Spinal cord (tissue), 10 donors: ENCODE data around the gene CACNA1B. TPM values are rescaled to one million over a fixed set of nuclear protein-coding genes. Genes with fewer than 3 reads are reported as not detected.

ENCODE experiments used
- DNase-seq, 6 donors: peaks; one replicate each; pipeline versions ENCODE4 v3.0.0 to v3.0.0-alpha.2; 2013 to 2015; ENCODE audit warnings: low spot score in 6 of 6, low read depth in 4 of 6
- H3K27ac ChIP-seq: one replicate; pipeline ENCODE4 v1.5.1; 2013; ENCODE audit warnings: low read depth, low read length, control low read depth
- H3K27me3 ChIP-seq: one replicate; pipeline ENCODE4 v1.6.1; 2013; ENCODE audit warnings: low read length; ENCODE audit not compliant: control insufficient read depth, insufficient read depth
- H3K36me3 ChIP-seq: one replicate; pipeline ENCODE4 v1.6.1; 2013; ENCODE audit warnings: low read length; ENCODE audit not compliant: control insufficient read depth, insufficient read depth
- H3K4me1 ChIP-seq: one replicate; pipeline ENCODE4 v1.6.1; 2013; ENCODE audit warnings: low read length; ENCODE audit not compliant: control insufficient read depth, insufficient read depth
- H3K4me3 ChIP-seq: one replicate; pipeline ENCODE4 v1.5.1; 2013; ENCODE audit warnings: low read depth, low read length, control low read depth
- H3K9me3 ChIP-seq: one replicate; pipeline ENCODE4 v1.6.1; 2013; ENCODE audit warnings: low read length; ENCODE audit not compliant: control insufficient read depth, insufficient read depth
- WGBS: methylation state at CpG from one replicate; pipeline ENCODE4 v1.1.5; 2013; ENCODE audit warnings: missing lambda C conversion rate; ENCODE audit not compliant: insufficient coverage; 5-methylcytosine and 5-hydroxymethylcytosine counted together
- polyA plus RNA-seq, 2 donors: library from polyadenylated mRNA; unstranded; fragments of 120-200 nt; gene quantifications; one replicate each; pipeline ENCODE4 v1.2.1, GENCODE V29; 2013; ENCODE audit not compliant: insufficient read length in 2 of 2
- total RNA-seq, 2 donors: library from RNA; depleted of rRNA in 1 of 2; stranded (reverse); fragments of 120-200 nt in 1 of 2; fragments of >200 nt in 1 of 2; gene quantifications; one replicate each; pipeline versions ENCODE4 v1.2.3 to v1.2.4, GENCODE V29; 2013 to 2014
- donor health status: healthy.

The CACNA1B gene
- total and polyA plus RNA-seq, 4 donors: 6.2 to 24.6 (median 19.6) TPM

GRCh38 chr9:137866226-137867141 lies 11.1 kb upstream of the CACNA1B start:
- Histone ChIP-seq H3K4me3 (no peak overlapping the region), H3K36me3 (no peaks in the 10 kb centered on the region), H3K9me3 (no peaks in the 10 kb centered on the region), H3K4me1 (no peaks in the 10 kb centered on the region), H3K27me3 (no peaks in the 10 kb centered on the region), H3K27ac (no peak overlapping the region)
- no peak for DNase-seq
- 60% methylated on average over 20 of the region's 21 CpGs for WGBS

GRCh38 chr9:137870432-137870831 lies 7.2 kb upstream of the CACNA1B start:
- WGBS: 100% methylated on average over 1 of the region's 3 CpGs
- H3K27me3 ChIP-seq: peaks cover under 1% of the 10 kb centered on the region
- no peaks in the 10 kb centered on the region for H3K9me3 ChIP-seq
- no peaks in the 10 kb centered on the region for H3K4me1 ChIP-seq
- DNase-seq: no peak
- no peak overlapping the region for H3K27ac ChIP-seq
- no peaks in the 10 kb centered on the region for H3K36me3 ChIP-seq
- H3K4me3 ChIP-seq: no peak overlapping the region

GRCh38 chr9:137872296-137872695 lies 5.3 kb upstream of the CACNA1B start:
- Histone ChIP-seq H3K27me3 (peaks cover 11% of the 10 kb centered on the region), H3K9me3 (no peaks in the 10 kb centered on the region), H3K27ac (no peak overlapping the region), H3K4me3 (no peak overlapping the region), H3K4me1 (no peaks in the 10 kb centered on the region), H3K36me3 (no peaks in the 10 kb centered on the region)
- no peak for DNase-seq
- 85% methylated on average over 10 of the region's 10 CpGs for WGBS

GRCh38 chr9:137873408-137873807 lies 4.2 kb upstream of the CACNA1B start:
- 79% methylated on average over 4 of the region's 8 CpGs for WGBS
- Histone ChIP-seq H3K4me3 (no peak overlapping the region), H3K9me3 (no peaks in the 10 kb centered on the region), H3K4me1 (peaks cover 3% of the 10 kb centered on the region), H3K27ac (no peak overlapping the region), H3K27me3 (peaks cover 11% of the 10 kb centered on the region), H3K36me3 (no peaks in the 10 kb centered on the region)
- DNase-seq: no peak

- Histone ChIP-seq H3K9me3 (no peaks in the 10 kb centered on the region), H3K27me3 (peaks cover 11% of the 10 kb centered on the region), H3K36me3 (peaks cover under 1% of the 10 kb centered on the region), H3K27ac (no peak overlapping the region), H3K4me1 (peaks cover 5% of the 10 kb centered on the region), H3K4me3 (no peak overlapping the region)
- WGBS: 85% methylated on average over 8 of the region's 9 CpGs
- no peak for DNase-seq
These were observed 3.7 kb upstream of the CACNA1B start for GRCh38 chr9:137873858-137874362.

- Histone ChIP-seq H3K27ac (no peak overlapping the region), H3K4me3 (no peak overlapping the region), H3K9me3 (no peaks in the 10 kb centered on the region), H3K27me3 (peaks cover 11% of the 10 kb centered on the region), H3K36me3 (peaks cover 15% of the 10 kb centered on the region), H3K4me1 (peaks cover 16% of the 10 kb centered on the region)
- 64% methylated on average over 14 of the region's 14 CpGs for WGBS
- no peak for DNase-seq
These were observed 2.2 kb upstream of the CACNA1B start for GRCh38 chr9:137875354-137875753.

- peaks cover 20% of the 10 kb centered on the region for H3K36me3 ChIP-seq
- H3K9me3 ChIP-seq: no peaks in the 10 kb centered on the region
- no peak overlapping the region for H3K4me3 ChIP-seq
- no peak for DNase-seq
- WGBS: 85% methylated on average over 10 of the region's 10 CpGs
- H3K27me3 ChIP-seq: peaks cover 11% of the 10 kb centered on the region
- H3K27ac ChIP-seq: no peak overlapping the region
- peaks cover 16% of the 10 kb centered on the region for H3K4me1 ChIP-seq
These were observed 1.7 kb upstream of the CACNA1B start for GRCh38 chr9:137875846-137876245.

- 83% methylated on average over 5 of the region's 8 CpGs for WGBS
- no peak for DNase-seq
- Histone ChIP-seq H3K9me3 (no peaks in the 10 kb centered on the region), H3K36me3 (peaks cover 24% of the 10 kb centered on the region), H3K4me1 (peaks cover 19% of the 10 kb centered on the region), H3K27ac (no peak overlapping the region), H3K27me3 (peaks cover 11% of the 10 kb centered on the region), H3K4me3 (no peak overlapping the region)
These were observed 1.3 kb upstream of the CACNA1B start for GRCh38 chr9:137876269-137876668.

GRCh38 chr9:137876781-137877386 lies 698 bp upstream of the CACNA1B start:
- no peak for DNase-seq
- no peaks in the 10 kb centered on the region for H3K9me3 ChIP-seq
- peaks cover 30% of the 10 kb centered on the region for H3K36me3 ChIP-seq
- peaks cover 25% of the 10 kb centered on the region for H3K4me1 ChIP-seq
- peaks cover 11% of the 10 kb centered on the region for H3K27me3 ChIP-seq
- WGBS: 52% methylated on average over 46 of the region's 47 CpGs
- H3K4me3 ChIP-seq: no peak overlapping the region
- H3K27ac ChIP-seq: no peak overlapping the region
